ENCODE results near the gene ANKRD31.

ANKRD31 gene

DNA sequence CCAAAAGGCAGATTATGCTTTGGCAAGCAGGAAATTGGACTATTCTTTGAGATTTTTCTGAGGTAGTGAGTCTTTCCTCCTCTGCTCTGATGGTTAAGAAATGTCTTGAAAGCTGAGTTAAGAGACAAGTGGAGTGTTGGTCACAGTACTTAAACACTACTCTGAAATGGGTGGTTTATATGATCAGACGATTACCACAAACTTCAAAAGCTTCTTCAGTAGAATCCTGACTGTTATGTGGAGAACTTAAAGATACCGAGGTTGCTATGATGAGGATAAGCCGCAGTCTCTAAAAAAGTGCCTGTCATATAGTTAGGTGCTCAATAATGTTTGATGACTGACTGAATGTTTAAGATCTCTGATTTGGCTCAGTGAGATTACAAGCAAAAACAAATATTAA lies 208.6 kb downstream of the ANKRD31 start:
- DNase-seq, result no peak

DNA sequence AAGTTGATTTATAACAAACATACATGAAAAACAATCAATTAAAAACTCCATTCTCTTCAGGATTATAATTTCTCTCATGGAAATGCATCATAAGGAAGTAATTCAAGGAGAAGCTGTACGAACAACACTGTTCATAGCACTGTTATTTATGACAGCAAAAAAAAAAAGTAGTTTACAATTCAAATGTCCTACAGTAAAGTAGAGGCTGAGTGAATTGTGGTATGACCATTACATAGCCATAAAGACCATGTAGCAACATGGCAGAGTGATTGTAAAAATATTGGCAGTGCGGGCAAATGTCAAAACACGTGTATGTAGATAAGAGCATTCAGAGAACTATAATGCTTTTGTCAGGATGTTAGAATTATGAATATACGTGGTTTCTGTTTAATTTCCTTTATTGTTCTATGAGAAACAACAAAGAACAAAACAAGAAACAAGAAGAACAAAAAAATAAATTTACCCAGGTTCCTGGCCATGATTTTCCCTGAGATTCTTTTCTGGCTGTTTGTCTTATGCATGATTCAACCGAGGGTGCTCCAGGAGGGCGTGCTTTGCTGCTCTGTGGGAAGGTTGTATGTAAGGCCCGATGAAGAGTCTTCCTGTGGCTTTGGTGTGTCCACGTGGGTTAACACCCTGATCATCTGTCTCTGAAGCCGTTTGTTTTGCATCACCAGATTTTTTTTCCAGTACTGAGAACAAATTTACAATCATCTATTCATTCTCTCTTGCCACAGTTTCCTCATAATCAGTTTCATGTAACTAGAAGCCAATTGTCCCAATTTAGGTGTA lies 213.1 kb downstream of the ANKRD31 start:
- DNase-seq, result peak in 1 of 2 experiments; percentile 20

DNA sequence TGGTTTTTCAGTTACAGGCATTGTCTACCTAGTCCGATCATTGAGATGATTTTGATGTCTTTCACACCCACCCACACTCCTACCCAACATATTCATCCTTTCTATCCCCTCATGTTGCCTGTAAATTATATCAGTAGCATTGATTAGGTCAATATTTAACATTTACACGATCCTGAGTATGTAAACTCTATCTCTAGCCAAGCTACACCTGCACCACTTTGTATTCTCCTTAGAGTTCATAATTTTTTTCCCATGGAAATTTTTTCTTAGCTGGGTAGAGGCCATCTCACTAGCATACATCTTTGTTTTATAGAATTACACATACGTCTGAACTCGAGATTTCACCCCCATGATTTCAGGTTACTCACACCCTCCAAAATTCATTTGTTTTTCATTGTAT lies 214.9 kb downstream of the ANKRD31 start:
- no peak for DNase-seq

DNA sequence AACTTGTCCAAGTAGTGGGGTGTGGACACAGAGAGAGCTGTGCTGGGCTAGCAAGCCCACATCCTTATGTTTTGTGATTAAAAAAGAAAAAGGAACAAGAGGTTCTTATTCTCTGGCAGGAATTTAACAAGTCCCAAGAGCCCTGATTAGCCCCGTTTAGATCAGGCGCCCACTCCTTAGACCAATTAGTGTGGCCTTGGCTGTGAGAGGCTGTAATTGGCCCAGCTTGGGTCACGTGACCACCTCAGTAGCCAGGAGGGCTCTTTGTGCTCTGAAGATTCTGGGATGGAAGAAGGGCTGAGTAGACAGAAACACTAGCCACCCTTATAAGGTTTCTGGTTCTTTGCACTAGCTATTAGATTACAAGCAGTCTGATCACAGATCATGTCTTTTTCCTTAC lies 215.5 kb downstream of the ANKRD31 start:
- no peak for DNase-seq

DNA sequence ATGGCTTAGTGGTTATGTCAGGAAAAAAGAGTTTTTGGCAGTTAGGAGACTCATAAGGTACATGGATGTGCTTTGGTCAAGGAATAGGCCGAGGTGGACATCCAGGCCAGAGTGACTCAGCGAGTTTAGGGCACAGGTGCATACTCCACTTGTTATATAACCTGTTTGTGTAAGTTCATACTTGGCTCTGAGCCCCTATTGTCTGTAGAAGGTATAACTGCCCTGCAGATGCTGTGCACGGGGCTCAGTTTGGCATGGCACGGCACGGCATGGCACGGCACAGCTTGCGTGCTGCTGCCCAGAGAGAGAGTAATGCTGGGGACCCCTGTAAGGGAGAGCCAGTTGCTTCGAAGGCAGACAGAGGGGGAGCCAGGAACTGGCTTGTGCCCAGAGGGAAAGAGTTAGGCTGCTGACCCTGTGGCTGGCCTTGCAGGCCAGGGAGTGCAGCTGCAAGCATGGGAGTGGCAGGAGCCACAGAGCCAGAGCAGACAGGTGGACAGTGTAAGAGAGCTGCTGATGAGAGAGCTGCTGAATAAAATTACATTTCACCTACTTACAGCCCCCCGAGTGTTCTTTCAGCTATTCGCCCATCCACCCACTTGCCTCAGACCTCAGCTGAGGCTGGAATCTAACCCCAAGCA lies 216.5 kb downstream of the ANKRD31 start:
- no peak for DNase-seq

DNA sequence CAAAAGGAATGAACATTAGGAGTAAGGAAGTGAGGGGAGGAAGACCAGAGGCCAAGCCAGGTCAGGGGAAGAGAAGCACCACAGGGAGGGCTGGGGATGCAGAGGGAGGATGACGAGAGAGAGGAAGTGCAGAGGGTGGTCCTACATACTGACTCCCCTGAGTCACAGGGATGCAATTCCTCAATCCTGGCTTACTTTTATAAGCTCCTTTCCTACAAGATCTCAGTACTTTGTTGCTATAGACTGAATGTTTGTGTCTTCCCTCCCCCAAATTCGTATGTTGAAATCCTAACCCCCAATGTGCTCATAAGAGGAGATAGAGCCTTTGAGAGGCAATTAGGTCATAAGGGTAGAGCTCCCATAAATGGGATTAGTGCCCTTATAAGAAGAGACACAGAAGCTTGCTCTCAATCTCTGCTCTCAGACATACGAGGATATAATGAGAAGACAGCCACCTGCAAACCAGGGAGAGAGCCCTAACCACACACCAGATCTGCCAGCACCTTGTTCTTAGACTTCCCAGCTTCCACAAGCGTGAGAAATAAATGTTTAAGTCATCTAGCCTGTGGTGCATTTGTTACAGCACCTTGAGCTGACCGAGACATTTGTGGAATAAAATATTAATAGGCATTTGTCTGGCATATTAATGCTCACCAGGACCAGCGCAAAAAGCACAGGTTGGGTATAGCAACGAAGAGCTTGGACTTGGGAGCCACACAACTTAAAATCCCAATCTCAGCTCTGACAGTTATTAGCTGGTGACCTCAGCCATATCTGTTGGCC lies 217.7 kb downstream of the ANKRD31 start:
- DNase-seq, result no peak
